GM23338 (cell line): ENCODE data around the gene MICAL3. TPM values are rescaled to one million over a fixed set of nuclear protein-coding genes. Genes with fewer than 3 reads are reported as not detected.

Experiments
- ATAC-seq: fragments of 200-7000 bp; cut with Tn5 transposase; 3 replicates; pipeline ENCODE4 v1.9.1; 2020
- DNase-seq: peaks from one replicate; pipeline ENCODE4 v3.0.0-alpha.2; 2015; ENCODE audit warnings: low spot score
- H2AFZ ChIP-seq: fragments of 200-600 bp; sonication (generic); 2 replicates; pipeline ENCODE4 v1.8.0; 2016; ENCODE audit warnings: antibody characterized with exemption, mild to moderate bottlenecking, moderate library complexity
- H3F3A ChIP-seq: fragments of 200-600 bp; sonication (generic); replicated peaks from 2 replicates; pipeline ENCODE4 v1.8.0; 2017; ENCODE audit warnings: antibody characterized with exemption, mixed run types, low read depth
- H3K27ac ChIP-seq: fragments of 200-600 bp; sonication (generic); 2 replicates; pipeline ENCODE4 v1.6.1; 2016; ENCODE audit warnings: low read depth
- H3K27me3 ChIP-seq: fragments of 200-600 bp; sonication (generic); 2 replicates; pipeline ENCODE4 v1.8.0; 2016; ENCODE audit warnings: mild to moderate bottlenecking, mixed run types, moderate library complexity; ENCODE audit not compliant: insufficient read depth
- H3K36me3 ChIP-seq: fragments of 200-600 bp; sonication (generic); 2 replicates; pipeline ENCODE4 v1.8.0; 2016; ENCODE audit warnings: mild to moderate bottlenecking; ENCODE audit not compliant: insufficient read depth
- H3K4me1 ChIP-seq: fragments of 200-600 bp; sonication (generic); 2 replicates; pipeline ENCODE4 v1.8.0; 2016; ENCODE audit warnings: mild to moderate bottlenecking, moderate library complexity; ENCODE audit not compliant: insufficient read depth
- H3K4me2 ChIP-seq: fragments of 200-600 bp; sonication (generic); 2 replicates; pipeline ENCODE4 v1.7.1; 2017; ENCODE audit warnings: mixed run types
- H3K4me3 ChIP-seq: fragments of 200-600 bp; sonication (generic); 2 replicates; pipeline ENCODE4 v1.6.1; 2016; ENCODE audit warnings: mixed run types
- H3K79me2 ChIP-seq: fragments of 200-600 bp; sonication (generic); replicated peaks from 2 replicates; pipeline ENCODE4 v1.8.0; 2017; ENCODE audit warnings: mild to moderate bottlenecking; ENCODE audit not compliant: insufficient read depth
- H3K9me2 ChIP-seq: fragments of 200-600 bp; sonication (generic); 2 replicates; pipeline ENCODE4 v1.8.0; 2017; ENCODE audit not compliant: insufficient read depth
- H4K20me1 ChIP-seq: fragments of 200-600 bp; sonication (generic); replicated peaks from 2 replicates; pipeline ENCODE4 v1.8.0; 2017; ENCODE audit warnings: mild to moderate bottlenecking; ENCODE audit not compliant: insufficient read depth
- H3K27ac Mint-ChIP-seq: 2 replicates; pipeline ENCODE4 v1.8.0; 2020; ENCODE audit warnings: inconsistent platforms, mild to moderate bottlenecking, moderate library complexity, mixed read lengths
- H3K27me3 Mint-ChIP-seq: 3 replicates; pipeline ENCODE4 v1.8.0; 2022; ENCODE audit warnings: low read depth, mild to moderate bottlenecking, moderate library complexity, mixed read lengths, inconsistent platforms; ENCODE audit not compliant: insufficient read depth, poor library complexity
- H3K36me3 Mint-ChIP-seq: 3 replicates; pipeline ENCODE4 v1.8.0; 2021; ENCODE audit warnings: low read depth, mild to moderate bottlenecking, inconsistent platforms, moderate library complexity, mixed read lengths
- H3K4me1 Mint-ChIP-seq: 3 replicates; pipeline ENCODE4 v1.8.0; 2020; ENCODE audit warnings: mild to moderate bottlenecking, inconsistent platforms, mixed read lengths
- H3K4me3 Mint-ChIP-seq: 3 replicates; pipeline ENCODE4 v1.8.0; 2021; ENCODE audit warnings: moderate library complexity, mild to moderate bottlenecking, inconsistent platforms, mixed read lengths
- H3K9me3 Mint-ChIP-seq: 3 replicates; pipeline ENCODE4 v1.8.0; 2020; ENCODE audit warnings: moderate library complexity, mild to moderate bottlenecking, inconsistent platforms, mixed read lengths
- CREB1 ChIP-seq: fragments of 250-450 bp; sonication (Bioruptor Pico); IDR thresholded peaks from 2 replicates; pipeline ENCODE4 v1.5.0; 2020; ENCODE audit warnings: low read depth, mild to moderate bottlenecking, moderate library complexity
- EZH2 ChIP-seq: fragments of 200-600 bp; sonication (generic); IDR thresholded peaks from one replicate; pipeline ENCODE4 v1.8.0; 2017; ENCODE audit warnings: antibody characterized with exemption, mild to moderate bottlenecking, low read depth; ENCODE audit not compliant: unreplicated experiment
- EZH2phosphoT487 ChIP-seq: fragments of 200-600 bp; sonication (generic); IDR thresholded peaks from one replicate; pipeline ENCODE4 v1.8.1; 2018; ENCODE audit warnings: antibody characterized with exemption; ENCODE audit not compliant: unreplicated experiment
- JUNB ChIP-seq: IDR thresholded peaks from one replicate; pipeline ENCODE4 v1.6.1; 2016; ENCODE audit warnings: antibody characterized with exemption; ENCODE audit not compliant: unreplicated experiment
- NANOG ChIP-seq: IDR thresholded peaks from 2 replicates; pipeline ENCODE4 v1.6.1; 2016; ENCODE audit warnings: antibody characterized with exemption, borderline replicate concordance
- POLR2AphosphoS5 ChIP-seq: IDR thresholded peaks from 2 replicates; pipeline ENCODE4 v1.6.1; 2016; ENCODE audit warnings: antibody characterized with exemption, low read depth
- STAT1 ChIP-seq: IDR thresholded peaks from one replicate; pipeline ENCODE4 v1.6.1; 2016; ENCODE audit warnings: antibody characterized with exemption; ENCODE audit not compliant: unreplicated experiment
- ZNF114 ChIP-seq: fragments of 250-450 bp; sonication (Bioruptor Pico); IDR thresholded peaks from 2 replicates; pipeline ENCODE4 v1.5.0; 2020; ENCODE audit warnings: mild to moderate bottlenecking, moderate library complexity
- ZNF331 ChIP-seq: fragments of 250-450 bp; sonication (Bioruptor Pico); IDR thresholded peaks from 2 replicates; pipeline ENCODE4 v1.5.0; 2020; ENCODE audit warnings: low read depth, mild to moderate bottlenecking, moderate library complexity
- polyA plus RNA-seq: library from polyadenylated mRNA; unstranded; fragments of >200 nt; fragmentation: Nextera tagmentation; extraction: Ambion mirVana; gene quantifications from 2 replicates; pipeline ENCODE4 v1.2.1, GENCODE V29; 2016
- total RNA-seq: library from RNA; depleted of rRNA; stranded (reverse); fragments of >200 nt; shearing (Covaris generic); gene quantifications from 2 replicates; pipeline ENCODE4 v1.2.3, GENCODE V29; 2014
- TF ChIP-seq, protein P1 (sequence below): IDR thresholded peaks from one replicate; pipeline ENCODE4 v1.6.1; 2018; ENCODE audit warnings: antibody characterized with exemption; ENCODE audit not compliant: unreplicated experiment
- TF ChIP-seq, protein P2 (sequence below): IDR thresholded peaks from 2 replicates; pipeline ENCODE4 v1.6.1; 2016; ENCODE audit warnings: antibody characterized with exemption
- TF ChIP-seq, protein P3 (sequence below): fragments of 250-450 bp; sonication (Bioruptor Pico); IDR thresholded peaks from 2 replicates; pipeline ENCODE4 v1.5.0; 2020; ENCODE audit warnings: mild to moderate bottlenecking, moderate library complexity
- TF ChIP-seq, protein P4 (sequence below), 2 experiments: fragments of 200-600 bp in 1 of 2; sonication (generic) in 1 of 2; conservative IDR thresholded peaks; 2 replicates each; pipeline versions ENCODE4 v1.5.1 to v1.6.1; 2016 to 2017; ENCODE audit warnings: antibody characterized with exemption in 2 of 2, low read depth in 2 of 2, mild to moderate bottlenecking in 2 of 2, moderate library complexity in 1 of 2

The MICAL3 gene
- total and polyA plus RNA-seq, 2 experiments from 2014 or later = 10.1 to 33.9 TPM

DNA sequence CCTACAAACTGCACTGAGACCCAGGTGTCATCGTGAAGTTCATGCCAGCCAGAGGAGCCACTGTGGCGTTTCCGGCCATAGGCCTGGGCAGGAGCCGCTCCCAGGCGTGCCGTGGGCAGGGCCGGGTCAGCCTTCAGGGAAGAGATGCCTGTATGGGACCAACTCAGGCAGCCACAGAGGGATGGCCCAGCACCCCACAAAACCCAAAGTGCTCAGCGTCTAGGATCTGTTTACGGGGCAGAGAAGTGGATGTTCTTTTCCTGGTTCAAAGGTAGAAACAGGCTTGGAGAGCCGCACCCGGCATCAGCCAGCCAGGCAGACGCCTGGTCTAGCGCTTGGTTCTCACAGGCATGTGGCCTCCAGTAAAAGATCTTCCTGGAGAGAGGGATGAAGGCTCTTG, 241.7 kb downstream of the MICAL3 start:
- no peak overlapping the region for H3K4me3 ChIP-seq
- H3K9me2 ChIP-seq = no peaks in the 10 kb centered on the region
- peaks cover 14% of the 10 kb centered on the region for H3K27me3 Mint-ChIP-seq
- no peak overlapping the region for H3K27ac Mint-ChIP-seq
- H3K9me3 Mint-ChIP-seq = peaks cover 4% of the 10 kb centered on the region; the same call in 1 of the 3 replicates
- H2AFZ ChIP-seq = no peak overlapping the region
- H3K79me2 ChIP-seq = no peaks in the 10 kb centered on the region
- H3K27ac ChIP-seq = no peak overlapping the region
- H3K27me3 ChIP-seq = no peaks in the 10 kb centered on the region
- H3K4me3 Mint-ChIP-seq = no peak overlapping the region
- H3K36me3 ChIP-seq = no peaks in the 10 kb centered on the region
- no peak for TF ChIP-seq CREB1 (CRISPR knock-in tag)
- TF ChIP-seq NANOG = no peak
- TF ChIP-seq POLR2AphosphoS5 = no peak
- TF ChIP-seq, protein P1, sequence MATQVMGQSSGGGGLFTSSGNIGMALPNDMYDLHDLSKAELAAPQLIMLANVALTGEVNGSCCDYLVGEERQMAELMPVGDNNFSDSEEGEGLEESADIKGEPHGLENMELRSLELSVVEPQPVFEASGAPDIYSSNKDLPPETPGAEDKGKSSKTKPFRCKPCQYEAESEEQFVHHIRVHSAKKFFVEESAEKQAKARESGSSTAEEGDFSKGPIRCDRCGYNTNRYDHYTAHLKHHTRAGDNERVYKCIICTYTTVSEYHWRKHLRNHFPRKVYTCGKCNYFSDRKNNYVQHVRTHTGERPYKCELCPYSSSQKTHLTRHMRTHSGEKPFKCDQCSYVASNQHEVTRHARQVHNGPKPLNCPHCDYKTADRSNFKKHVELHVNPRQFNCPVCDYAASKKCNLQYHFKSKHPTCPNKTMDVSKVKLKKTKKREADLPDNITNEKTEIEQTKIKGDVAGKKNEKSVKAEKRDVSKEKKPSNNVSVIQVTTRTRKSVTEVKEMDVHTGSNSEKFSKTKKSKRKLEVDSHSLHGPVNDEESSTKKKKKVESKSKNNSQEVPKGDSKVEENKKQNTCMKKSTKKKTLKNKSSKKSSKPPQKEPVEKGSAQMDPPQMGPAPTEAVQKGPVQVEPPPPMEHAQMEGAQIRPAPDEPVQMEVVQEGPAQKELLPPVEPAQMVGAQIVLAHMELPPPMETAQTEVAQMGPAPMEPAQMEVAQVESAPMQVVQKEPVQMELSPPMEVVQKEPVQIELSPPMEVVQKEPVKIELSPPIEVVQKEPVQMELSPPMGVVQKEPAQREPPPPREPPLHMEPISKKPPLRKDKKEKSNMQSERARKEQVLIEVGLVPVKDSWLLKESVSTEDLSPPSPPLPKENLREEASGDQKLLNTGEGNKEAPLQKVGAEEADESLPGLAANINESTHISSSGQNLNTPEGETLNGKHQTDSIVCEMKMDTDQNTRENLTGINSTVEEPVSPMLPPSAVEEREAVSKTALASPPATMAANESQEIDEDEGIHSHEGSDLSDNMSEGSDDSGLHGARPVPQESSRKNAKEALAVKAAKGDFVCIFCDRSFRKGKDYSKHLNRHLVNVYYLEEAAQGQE = no peak
- no peak for TF ChIP-seq ZNF331 (CRISPR knock-in tag)
- TF ChIP-seq JUNB = no peak
- TF ChIP-seq ZNF114 (CRISPR knock-in tag) = no peak
- TF ChIP-seq, protein P2, sequence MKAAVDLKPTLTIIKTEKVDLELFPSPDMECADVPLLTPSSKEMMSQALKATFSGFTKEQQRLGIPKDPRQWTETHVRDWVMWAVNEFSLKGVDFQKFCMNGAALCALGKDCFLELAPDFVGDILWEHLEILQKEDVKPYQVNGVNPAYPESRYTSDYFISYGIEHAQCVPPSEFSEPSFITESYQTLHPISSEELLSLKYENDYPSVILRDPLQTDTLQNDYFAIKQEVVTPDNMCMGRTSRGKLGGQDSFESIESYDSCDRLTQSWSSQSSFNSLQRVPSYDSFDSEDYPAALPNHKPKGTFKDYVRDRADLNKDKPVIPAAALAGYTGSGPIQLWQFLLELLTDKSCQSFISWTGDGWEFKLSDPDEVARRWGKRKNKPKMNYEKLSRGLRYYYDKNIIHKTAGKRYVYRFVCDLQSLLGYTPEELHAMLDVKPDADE = no peak
- TF ChIP-seq EZH2phosphoT487 = no peak
- no peak for TF ChIP-seq STAT1
- TF ChIP-seq, protein P3, sequence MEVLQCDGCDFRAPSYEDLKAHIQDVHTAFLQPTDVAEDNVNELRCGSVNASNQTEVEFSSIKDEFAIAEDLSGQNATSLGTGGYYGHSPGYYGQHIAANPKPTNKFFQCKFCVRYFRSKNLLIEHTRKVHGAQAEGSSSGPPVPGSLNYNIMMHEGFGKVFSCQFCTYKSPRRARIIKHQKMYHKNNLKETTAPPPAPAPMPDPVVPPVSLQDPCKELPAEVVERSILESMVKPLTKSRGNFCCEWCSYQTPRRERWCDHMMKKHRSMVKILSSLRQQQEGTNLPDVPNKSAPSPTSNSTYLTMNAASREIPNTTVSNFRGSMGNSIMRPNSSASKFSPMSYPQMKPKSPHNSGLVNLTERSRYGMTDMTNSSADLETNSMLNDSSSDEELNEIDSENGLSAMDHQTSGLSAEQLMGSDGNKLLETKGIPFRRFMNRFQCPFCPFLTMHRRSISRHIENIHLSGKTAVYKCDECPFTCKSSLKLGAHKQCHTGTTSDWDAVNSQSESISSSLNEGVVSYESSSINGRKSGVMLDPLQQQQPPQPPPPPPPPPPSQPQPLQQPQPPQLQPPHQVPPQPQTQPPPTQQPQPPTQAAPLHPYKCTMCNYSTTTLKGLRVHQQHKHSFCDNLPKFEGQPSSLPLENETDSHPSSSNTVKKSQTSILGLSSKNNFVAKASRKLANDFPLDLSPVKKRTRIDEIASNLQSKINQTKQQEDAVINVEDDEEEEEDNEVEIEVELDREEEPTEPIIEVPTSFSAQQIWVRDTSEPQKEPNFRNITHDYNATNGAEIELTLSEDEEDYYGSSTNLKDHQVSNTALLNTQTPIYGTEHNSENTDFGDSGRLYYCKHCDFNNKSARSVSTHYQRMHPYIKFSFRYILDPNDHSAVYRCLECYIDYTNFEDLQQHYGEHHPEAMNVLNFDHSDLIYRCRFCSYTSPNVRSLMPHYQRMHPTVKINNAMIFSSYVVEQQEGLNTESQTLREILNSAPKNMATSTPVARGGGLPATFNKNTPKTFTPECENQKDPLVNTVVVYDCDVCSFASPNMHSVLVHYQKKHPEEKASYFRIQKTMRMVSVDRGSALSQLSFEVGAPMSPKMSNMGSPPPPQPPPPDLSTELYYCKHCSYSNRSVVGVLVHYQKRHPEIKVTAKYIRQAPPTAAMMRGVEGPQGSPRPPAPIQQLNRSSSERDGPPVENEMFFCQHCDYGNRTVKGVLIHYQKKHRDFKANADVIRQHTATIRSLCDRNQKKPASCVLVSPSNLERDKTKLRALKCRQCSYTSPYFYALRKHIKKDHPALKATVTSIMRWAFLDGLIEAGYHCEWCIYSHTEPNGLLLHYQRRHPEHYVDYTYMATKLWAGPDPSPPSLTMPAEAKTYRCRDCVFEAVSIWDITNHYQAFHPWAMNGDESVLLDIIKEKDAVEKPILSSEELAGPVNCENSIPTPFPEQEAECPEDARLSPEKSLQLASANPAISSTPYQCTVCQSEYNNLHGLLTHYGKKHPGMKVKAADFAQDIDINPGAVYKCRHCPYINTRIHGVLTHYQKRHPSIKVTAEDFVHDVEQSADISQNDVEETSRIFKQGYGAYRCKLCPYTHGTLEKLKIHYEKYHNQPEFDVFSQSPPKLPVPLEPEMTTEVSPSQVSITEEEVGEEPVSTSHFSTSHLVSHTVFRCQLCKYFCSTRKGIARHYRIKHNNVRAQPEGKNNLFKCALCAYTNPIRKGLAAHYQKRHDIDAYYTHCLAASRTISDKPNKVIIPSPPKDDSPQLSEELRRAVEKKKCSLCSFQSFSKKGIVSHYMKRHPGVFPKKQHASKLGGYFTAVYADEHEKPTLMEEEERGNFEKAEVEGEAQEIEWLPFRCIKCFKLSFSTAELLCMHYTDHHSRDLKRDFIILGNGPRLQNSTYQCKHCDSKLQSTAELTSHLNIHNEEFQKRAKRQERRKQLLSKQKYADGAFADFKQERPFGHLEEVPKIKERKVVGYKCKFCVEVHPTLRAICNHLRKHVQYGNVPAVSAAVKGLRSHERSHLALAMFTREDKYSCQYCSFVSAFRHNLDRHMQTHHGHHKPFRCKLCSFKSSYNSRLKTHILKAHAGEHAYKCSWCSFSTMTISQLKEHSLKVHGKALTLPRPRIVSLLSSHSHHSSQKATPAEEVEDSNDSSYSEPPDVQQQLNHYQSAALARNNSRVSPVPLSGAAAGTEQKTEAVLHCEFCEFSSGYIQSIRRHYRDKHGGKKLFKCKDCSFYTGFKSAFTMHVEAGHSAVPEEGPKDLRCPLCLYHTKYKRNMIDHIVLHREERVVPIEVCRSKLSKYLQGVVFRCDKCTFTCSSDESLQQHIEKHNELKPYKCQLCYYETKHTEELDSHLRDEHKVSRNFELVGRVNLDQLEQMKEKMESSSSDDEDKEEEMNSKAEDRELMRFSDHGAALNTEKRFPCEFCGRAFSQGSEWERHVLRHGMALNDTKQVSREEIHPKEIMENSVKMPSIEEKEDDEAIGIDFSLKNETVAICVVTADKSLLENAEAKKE = no peak
- TF ChIP-seq, protein P4, sequence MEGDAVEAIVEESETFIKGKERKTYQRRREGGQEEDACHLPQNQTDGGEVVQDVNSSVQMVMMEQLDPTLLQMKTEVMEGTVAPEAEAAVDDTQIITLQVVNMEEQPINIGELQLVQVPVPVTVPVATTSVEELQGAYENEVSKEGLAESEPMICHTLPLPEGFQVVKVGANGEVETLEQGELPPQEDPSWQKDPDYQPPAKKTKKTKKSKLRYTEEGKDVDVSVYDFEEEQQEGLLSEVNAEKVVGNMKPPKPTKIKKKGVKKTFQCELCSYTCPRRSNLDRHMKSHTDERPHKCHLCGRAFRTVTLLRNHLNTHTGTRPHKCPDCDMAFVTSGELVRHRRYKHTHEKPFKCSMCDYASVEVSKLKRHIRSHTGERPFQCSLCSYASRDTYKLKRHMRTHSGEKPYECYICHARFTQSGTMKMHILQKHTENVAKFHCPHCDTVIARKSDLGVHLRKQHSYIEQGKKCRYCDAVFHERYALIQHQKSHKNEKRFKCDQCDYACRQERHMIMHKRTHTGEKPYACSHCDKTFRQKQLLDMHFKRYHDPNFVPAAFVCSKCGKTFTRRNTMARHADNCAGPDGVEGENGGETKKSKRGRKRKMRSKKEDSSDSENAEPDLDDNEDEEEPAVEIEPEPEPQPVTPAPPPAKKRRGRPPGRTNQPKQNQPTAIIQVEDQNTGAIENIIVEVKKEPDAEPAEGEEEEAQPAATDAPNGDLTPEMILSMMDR (conservative IDR thresholded peaks at IDR 0.05; ENCODE audit: low read depth in 2 of 2) = no peak
- TF ChIP-seq EZH2 = no peak
- H3K4me1 Mint-ChIP-seq = peaks cover 24% of the 10 kb centered on the region
- ATAC-seq = no peak
- no peaks in the 10 kb centered on the region for H4K20me1 ChIP-seq
- H3F3A ChIP-seq = 0 out of 2 replicates have a peak, but pooled peaks cover 3% of the 10 kb centered on the region
- no peak for DNase-seq
- no peaks in the 10 kb centered on the region; the same call in 1 of the 2 replicates for H3K4me1 ChIP-seq
- no peaks in the 10 kb centered on the region; the same call in 2 of the 3 replicates for H3K36me3 Mint-ChIP-seq
- H3K4me2 ChIP-seq = no peak overlapping the region
